ENCODE data around the gene ATN1.

ATN1 gene

DNA sequence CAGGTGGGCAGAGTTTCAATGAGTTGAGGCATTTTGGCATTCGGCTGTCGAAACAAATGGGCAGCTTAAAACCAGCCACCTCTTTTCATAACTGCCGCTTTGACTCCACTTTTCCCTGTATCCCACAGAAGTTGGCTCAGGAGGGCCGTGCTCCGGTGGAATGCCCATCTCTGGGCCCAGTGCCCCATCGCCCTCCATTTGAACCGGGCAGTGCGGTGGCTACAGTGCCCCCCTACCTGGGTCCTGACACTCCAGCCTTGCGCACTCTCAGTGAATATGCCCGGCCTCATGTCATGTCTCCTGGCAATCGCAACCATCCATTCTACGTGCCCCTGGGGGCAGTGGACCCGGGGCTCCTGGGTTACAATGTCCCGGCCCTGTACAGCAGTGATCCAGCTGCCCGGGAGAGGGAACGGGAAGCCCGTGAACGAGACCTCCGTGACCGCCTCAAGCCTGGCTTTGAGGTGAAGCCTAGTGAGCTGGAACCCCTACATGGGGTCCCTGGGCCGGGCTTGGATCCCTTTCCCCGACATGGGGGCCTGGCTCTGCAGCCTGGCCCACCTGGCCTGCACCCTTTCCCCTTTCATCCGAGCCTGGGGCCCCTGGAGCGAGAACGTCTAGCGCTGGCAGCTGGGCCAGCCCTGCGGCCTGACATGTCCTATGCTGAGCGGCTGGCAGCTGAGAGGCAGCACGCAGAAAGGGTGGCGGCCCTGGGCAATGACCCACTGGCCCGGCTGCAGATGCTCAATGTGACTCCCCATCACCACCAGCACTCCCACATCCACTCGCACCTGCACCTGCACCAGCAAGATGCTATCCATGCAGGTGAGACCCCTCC, 10.8 kb downstream of the ATN1 start:
- peak overlapping the region; percentile 59 for H3K4me3 ChIP-seq (ENCODE audit: low read depth, low read length)
- DNase-seq (ENCODE audit: low read depth) = no peak

DNA sequence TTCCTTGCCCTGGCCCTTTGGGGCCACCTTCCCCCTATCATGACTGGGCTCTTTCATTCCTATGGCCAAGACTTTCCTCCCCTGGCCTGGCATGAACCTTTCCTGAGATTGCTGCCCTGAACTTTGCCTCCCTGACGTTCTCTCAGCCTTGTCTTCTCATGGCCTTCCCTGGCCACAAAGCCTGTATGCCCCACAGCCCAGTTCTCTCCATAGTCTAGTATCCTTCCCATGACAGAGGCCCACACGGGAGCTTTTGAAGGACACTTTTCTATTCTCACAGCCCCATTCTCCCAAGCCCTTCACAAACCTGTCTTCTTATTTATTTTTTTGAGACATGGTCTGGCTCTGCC, 11.4 kb downstream of the ATN1 start:
- no peak overlapping the region for H3K4me3 ChIP-seq (ENCODE audit: low read depth, low read length)

GRCh38 chr12:6941267-6941666, 13.5 kb downstream of the ATN1 start:
- no peak for DNase-seq (ENCODE audit: low read depth)
- no peak overlapping the region for H3K4me3 ChIP-seq (ENCODE audit: low read depth, low read length)

More for the DNA sequence above, 11.4 kb downstream of the ATN1 start:
- no peak for DNase-seq (ENCODE audit: low read depth)

- H3K4me3 ChIP-seq (ENCODE audit: low read depth, low read length) = no peak overlapping the region
- no peak for DNase-seq (ENCODE audit: low read depth)
These were observed 14.0 kb downstream of the ATN1 start for GRCh38 chr12:6941782-6942181.

DNA sequence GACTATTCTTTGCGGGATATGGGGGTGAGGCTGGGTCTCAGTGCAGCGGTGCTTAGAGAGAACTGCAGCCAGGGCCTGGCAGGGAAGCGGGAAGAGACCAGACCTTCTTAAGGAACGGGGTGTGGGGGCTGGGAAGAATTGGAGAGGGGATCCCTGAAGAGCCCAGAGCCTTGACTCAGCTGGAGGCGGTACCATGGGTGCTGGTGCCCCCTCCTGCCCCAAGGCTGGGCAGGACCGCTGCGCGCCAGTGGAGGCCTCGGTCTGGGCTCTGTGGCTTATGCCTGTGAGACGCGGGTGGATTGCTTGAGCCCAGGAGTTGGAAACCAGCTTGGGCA, 14.5 kb downstream of the ATN1 start:
- DNase-seq (ENCODE audit: low read depth) = no peak
- no peak overlapping the region for H3K4me3 ChIP-seq (ENCODE audit: low read depth, low read length)

DNA sequence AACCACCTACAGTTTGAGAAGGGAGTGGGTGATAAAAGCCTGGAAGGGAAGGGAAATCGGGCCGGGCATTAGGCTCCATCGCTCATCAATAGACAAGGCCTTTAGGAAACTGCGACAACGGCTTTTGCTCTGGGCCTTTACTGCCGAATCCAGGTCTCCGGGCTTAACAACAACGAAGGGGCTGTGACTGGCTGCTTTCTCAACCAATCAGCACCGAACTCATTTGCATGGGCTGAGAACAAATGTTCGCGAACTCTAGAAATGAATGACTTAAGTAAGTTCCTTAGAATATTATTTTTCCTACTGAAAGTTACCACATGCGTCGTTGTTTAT, 15.6 kb downstream of the ATN1 start:
- DNase-seq (ENCODE audit: low read depth) = peak; percentile 77
- H3K4me3 ChIP-seq (ENCODE audit: low read depth, low read length) = peak overlapping the region; percentile 72

DNA sequence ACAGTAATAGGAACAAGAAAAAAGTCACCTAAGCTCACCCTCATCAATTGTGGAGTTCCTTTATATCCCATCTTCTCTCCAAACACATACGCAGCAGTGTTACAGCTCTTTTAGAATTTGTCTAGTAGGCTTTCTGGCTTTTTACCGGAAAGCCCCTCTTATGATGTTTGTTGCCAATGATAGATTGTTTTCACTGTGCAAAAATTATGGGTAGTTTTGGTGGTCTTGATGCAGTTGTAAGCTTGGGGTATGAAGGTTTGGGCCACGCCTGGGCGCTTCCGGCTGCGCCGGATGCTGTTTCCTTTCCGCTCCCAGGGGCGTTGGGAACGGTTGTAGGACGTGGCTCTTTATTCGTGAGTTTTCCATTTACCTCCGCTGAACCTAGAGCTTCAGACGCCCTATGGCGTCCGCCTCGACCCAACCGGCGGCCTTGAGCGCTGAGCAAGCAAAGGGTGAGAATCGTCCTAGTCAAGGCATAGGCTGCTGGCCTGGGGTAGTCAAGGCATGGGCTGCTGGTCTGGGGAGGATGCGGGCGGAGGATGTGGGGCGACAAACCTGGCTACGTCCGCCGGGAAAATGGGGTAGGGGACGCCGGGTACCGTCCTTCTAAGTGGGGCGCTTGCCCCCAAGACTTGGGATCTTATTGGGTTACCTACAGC, 16.1 kb downstream of the ATN1 start, which contains the start of the genes C12orf57 and RNU7-1:
C12orf57 (plus strand) TSS at position 301 of the 659 bp plus-strand sequence; CDS start at position 401, 100 bp downstream.
RNU7-1 (plus strand) TSS at position 95 of the 659 bp plus-strand sequence.
- peak within 1 kb of the TSS; percentile 72 for H3K4me3 ChIP-seq (ENCODE audit: low read depth, low read length)
- peak; percentile 67 for DNase-seq (ENCODE audit: low read depth)

DNA sequence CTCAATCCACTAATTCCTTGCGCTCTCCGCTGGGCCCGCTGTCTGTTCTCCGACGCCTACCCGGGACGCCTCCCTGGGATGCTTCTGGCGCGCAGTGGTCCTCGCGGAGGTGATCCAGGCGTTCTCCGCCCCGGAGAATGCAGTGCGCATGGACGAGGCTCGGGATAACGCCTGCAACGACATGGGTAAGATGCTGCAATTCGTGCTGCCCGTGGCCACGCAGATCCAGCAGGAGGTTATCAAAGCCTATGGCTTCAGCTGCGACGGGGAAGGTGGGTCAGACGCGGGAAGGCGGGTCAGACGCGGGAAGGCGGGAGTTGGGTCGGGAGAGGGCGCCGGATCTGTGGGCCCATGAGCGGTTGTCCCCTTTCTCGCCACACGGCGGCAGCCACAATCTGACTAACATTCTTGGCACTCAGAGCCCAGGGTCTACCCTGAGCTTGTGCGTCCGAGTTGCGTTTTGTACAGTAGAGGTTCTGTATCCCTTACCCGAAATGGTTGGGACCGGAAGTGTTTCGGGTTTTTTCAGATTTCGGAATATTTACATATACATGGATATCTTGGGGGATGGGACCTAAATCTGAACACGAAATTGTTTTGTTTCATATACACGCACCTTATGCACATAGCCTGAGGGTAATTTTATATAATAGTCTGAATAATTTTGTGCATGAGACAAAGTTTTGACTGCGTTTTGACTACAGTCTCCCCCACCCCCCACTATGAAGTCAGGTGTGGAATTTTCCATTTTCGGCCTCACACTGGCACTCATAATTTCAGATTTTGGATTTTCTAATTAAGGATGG, 16.8 kb downstream of the ATN1 start:
- H3K4me3 ChIP-seq (ENCODE audit: low read depth, low read length) = peak overlapping the region; percentile 72
- peak; percentile 70 for DNase-seq (ENCODE audit: low read depth)

- DNase-seq (ENCODE audit: low read depth) = no peak
- no peak overlapping the region for H3K4me3 ChIP-seq (ENCODE audit: low read depth, low read length)
These were observed 17.9 kb downstream of the ATN1 start for GRCh38 chr12:6945613-6946012.

DNA sequence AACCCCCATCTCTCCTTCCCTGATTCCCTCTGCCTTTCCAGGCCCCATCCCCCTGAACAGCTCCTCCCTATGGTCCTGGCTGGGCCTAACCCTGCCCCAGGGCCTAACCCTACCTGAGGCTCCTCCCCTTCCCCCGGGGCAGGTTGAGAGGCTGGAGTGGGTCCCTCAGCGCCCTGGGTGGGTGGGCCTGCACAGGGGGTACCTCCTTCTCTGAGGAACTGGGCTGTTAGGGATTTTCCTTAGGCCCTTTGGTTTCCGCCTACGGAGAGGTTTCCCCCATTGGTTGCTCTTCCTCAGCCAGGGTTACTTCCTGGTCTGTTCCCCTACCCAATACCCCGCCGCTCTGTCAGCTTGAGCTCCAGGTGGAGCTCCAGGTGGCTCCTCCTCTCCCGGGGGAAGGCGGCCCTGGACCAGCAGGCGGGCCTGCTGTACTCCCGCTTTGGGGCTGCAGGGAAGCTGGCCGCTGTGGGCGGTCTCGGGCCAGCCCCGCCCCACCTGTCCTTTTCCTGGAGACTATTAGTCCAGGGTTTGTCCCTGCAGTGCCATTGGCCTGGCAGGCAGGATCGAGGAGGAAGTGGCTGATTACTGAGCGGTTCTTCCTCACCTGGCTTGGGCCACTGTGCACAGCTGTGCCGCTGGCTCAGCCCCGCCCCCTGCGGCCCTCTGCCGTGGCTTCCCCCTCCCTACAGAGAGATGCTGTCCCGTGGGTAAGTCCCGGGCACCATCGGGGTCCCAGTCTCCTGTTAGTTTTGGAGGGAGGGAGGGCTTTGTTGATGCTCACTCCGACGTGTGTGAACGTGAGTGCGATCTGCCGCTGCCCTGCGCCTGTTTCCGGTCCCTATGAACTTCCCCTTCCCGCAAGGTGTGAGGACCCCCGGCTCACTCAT, 18.5 kb downstream of the ATN1 start:
- DNase-seq (ENCODE audit: low read depth) = no peak
- H3K4me3 ChIP-seq (ENCODE audit: low read depth, low read length) = no peak overlapping the region

GRCh38 chr12:6946920-6947374, 19.2 kb downstream of the ATN1 start:
- no peak overlapping the region for H3K4me3 ChIP-seq (ENCODE audit: low read depth, low read length)
- DNase-seq (ENCODE audit: low read depth) = no peak

DNA sequence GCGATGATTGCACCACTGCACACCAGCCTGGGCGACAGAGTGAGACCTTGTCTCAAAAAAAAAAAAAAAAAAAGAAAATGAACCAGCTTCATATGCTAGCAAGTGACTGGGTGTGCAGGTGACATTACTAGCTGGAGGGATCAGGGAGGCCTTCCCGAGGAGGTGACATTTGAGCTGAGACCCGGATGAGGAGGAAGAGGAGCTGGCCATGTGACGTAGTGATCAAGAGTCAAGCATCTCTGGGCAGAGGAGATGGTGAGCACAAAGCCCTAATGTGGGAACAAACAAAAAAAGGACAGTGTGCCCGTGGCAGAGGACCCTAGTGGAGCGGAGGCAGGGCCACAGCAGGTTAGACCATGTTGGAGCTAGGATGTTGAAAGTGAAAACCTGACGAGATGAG, 19.9 kb downstream of the ATN1 start:
- no peak for DNase-seq (ENCODE audit: low read depth)
- H3K4me3 ChIP-seq (ENCODE audit: low read depth, low read length) = no peak overlapping the region

GRCh38 chr12:6948873-6949594, 21.3 kb downstream of the ATN1 start:
- no peak overlapping the region for H3K4me3 ChIP-seq (ENCODE audit: low read depth, low read length)
- no peak for DNase-seq (ENCODE audit: low read depth)

- no peak overlapping the region for H3K4me3 ChIP-seq (ENCODE audit: low read depth, low read length)
- DNase-seq (ENCODE audit: low read depth) = no peak
These were observed 22.6 kb downstream of the ATN1 start for GRCh38 chr12:6950401-6950801.

GRCh38 chr12:6950811-6951540, 23.2 kb downstream of the ATN1 start, which contains the start of gene PTPN6:
Gene PTPN6, plus strand, starts transcription at chr12:6951356. Its CDS starts 157 bp downstream, at chr12:6951513.
- no peak within 1 kb of the TSS for H3K4me3 ChIP-seq (ENCODE audit: low read depth, low read length)
- DNase-seq (ENCODE audit: low read depth) = no peak

- no peak for DNase-seq (ENCODE audit: low read depth)
- H3K4me3 ChIP-seq (ENCODE audit: low read depth, low read length) = no peak overlapping the region
These were observed 23.9 kb downstream of the ATN1 start for GRCh38 chr12:6951551-6952120.

GRCh38 chr12:6952121-6952862, 24.5 kb downstream of the ATN1 start:
- DNase-seq (ENCODE audit: low read depth) = no peak
- no peak overlapping the region for H3K4me3 ChIP-seq (ENCODE audit: low read depth, low read length)
